Activated T-cell treated with anti-CD3 and anti-CD28 coated beads for 48 hours (primary cell): ENCODE measurements around the gene SELENOP.
"Not testable (repeated sequence)": the region's sequence is repeated elsewhere in the genome, so short reads cannot be mapped to it uniquely, and the experiment has no call there.

Experiments
- DNase-seq: peaks from one replicate; pipeline ENCODE4 v3.0.0-alpha.2; 2020; ENCODE audit warnings: low read depth

SELENOP gene

DNA sequence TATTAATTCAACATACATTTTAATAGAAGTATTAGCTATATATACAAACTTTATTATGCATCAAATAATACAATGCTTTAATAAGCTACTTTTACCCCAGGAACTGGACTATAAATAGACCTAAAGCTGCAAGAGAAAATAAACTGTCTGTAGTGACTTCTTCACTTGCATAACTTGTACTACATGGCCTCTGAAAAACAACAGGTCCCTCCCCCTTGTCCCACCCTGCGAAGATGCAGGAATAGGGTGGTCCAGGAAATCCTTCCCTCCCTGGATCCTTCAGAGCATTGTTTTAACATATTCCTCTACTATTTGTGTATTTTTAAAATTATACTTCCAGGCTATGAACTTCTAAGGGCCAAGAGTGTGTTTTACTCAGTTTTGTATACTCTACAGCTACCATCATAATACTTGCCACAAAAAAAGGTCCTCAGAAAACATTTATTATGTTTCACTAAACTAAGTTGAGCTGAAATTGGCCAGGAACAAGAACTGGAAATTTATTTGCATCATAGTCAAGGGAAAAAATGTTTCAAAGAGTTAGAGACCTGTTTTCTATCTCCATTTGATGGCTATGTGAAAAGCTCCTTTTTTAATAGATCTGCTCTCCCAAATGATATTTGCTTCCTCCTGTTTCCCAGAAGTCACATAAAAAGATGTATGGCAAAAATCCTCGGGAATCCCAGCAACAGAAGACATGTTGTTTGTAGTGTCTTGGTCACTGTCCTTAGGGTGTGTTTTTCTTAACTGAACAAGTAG lies 15.2 kb upstream of the SELENOP start:
- no peak for DNase-seq

DNA sequence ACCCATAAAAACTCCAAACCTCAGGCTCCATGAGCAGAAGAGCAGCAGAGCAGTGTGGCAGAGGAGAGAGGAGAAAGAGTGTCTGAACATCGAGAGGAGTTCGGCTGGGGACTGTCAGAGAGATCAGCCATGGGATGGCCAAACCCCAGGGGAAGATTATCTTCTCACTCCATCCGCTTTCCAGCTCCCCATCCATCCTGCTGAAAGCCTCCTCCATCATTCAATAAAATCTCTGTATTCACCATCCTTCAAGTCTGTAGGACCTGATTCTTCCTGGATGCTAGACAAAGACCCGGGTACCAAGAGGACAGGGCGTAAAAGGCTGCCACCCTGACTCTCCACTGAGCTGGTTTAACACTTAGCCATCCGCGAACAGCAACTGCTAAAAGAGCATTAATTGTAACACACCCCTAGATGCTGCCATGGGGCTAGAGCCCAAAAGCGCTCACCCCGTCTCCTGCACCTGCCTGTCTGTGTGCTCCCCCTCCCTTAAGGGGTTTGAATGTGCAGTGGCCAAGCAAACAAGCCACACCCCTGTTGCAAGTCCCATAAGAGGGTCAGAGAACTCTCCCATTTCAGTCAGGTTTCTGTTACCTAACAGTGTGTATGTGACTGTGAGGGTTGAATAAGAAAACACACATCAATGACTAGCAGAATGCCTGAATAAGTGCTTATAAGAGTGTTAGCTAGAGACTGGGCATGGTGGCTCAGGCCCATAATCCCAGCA lies 13.9 kb upstream of the SELENOP start:
- no peak for DNase-seq

DNA sequence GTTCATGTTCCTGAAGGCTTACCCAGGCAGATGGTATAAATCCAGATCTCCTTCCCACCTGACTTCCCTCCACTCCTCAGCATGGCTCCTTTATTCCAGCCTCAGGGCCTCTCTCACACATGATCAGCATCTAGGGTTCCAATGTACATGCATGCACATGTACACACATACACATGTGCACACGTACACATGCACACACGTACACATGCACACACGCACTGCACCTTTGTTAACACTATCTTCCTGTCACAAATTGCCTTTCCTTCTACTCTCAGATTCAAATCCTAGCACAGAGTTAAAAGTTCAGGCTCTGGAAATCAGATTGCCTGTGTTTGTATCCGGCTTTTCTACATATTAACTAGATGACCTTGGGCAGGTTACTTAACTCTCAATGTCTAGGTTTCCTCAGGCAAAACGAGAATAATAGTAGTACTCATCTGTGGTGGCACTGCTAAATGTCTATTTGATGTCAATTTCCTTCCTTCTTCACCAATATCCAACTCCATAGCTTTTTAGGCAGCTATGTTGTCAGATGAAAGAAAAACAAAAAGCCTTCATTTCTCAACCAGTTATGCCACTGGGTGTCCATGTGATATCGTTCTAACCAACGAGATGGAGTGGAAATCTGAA lies 12.8 kb upstream of the SELENOP start:
- DNase-seq = no peak

- DNase-seq = no peak
Observed at GRCh38 chr5:42822548-42822947, 10.9 kb upstream of the SELENOP start.

DNA sequence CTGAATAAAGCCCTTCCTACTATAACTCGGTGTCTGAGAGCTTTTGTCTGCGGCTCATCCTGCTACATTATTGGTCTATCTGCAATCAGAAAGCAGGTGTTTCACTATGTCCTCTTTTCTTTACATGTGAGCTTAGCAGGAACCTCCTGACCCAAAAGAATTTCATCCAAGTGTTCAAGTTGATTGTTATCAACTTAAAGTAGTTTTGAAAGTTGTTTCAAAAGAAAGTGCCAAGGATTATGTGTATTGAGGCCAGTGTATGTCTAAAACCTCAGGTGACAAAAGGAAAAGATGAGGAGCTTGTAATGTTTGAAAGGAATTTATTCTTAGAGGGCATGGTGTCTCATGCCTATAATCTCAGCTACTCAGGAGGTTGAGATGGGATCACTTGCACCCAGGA lies 8.1 kb upstream of the SELENOP start:
- DNase-seq = no peak

- DNase-seq = not testable (repeated sequence)
Observed at GRCh38 chr5:42816546-42816945, 4.9 kb upstream of the SELENOP start.

GRCh38 chr5:42813533-42813932 lies 1.8 kb upstream of the SELENOP start:
- DNase-seq = no peak

GRCh38 chr5:42812620-42813019 lies 928 bp upstream of the SELENOP start:
- no peak for DNase-seq

DNA sequence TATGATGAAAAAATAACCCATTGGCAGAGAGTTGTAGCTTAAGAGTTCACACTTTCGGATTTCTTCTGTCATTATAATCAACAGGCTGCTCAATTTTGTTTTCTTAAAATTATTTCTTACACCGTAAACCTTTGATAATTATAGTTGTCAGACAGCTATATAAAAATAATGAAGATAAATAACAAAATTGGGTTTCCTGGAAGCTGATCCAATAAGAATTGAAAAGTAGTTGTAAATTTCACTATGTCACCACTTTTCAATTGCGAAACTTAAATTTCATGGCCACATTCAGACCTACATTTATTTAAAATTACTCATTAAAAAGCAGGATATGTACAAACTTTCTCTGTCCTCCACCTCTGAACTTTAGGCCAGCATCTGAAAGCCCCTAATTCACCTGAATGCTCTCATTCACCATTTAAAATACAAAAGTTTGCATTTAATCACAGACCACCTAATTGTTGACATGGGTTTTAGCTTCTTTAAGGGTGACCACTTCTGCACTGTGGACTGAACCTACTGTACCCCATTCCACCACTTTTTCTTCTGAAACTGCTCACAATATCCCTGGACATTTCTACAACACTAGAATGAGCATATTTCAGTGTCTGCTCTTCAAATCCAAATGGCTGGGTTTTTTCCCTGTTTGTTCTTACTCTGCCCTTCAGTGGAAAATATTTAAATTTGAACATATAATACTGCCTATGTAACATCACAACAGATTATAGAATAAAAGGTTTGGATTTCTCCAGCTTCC lies 680 bp downstream of the SELENOP start:
- no peak for DNase-seq

- DNase-seq = no peak
Observed at GRCh38 chr5:42808888-42809611, 2.6 kb downstream of the SELENOP start.

- no peak for DNase-seq
Observed at GRCh38 chr5:42807722-42808447, 3.8 kb downstream of the SELENOP start.

DNA sequence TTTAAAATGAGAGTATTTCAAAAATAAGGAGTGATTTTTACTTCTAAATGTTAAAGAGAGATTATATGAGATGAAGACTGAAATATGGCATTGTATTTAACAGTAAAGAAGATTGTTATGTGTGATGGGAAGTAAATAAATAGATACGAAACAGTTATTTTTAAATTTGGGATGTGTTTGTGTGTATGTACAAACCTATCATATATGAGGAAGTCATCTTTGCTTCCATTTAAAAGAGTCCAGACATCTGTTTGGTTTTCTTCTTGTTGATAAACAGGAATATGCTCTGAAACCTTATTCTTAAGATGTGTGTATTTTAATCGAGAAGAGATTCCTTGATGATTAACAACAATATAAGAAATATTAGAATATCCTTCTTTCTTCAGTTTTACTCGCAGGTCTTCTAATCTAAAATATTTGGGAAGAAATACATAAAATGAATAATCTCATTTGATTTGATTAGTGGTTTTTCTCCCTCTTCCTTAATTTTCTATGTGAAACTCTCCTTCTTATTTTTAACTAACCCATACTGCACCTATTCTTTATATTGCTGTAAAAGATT lies 4.9 kb downstream of the SELENOP start:
- no peak for DNase-seq

GRCh38 chr5:42806004-42806700 lies 5.5 kb downstream of the SELENOP start:
- no peak for DNase-seq

DNA sequence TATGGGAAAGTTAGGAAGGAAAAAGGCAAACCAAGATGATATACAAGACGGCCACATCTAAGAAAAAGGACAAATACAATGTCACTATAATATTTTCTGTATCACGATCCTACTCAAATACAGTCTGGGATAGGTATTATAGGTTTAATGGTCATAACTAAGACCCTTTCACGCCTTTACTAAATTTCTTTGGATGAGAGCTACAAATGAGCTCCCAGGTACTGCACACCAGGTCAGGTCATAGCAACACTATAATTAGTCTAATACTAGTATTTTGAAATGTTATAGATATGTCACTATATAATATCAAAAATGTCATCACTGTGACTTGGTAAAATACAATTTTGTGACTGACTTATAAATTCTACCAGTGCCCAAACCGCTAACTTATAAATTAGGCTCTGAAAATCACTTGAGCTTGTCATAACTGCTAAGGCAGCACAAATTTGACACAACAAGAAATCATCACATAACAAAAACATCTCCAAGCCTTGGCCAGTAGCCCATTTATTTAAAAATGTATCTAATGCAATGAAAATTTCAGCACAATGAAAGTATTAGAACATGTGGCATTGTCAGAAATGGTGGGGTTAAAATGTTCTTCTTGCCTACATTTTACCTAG lies 6.9 kb downstream of the SELENOP start:
- DNase-seq = no peak

DNA sequence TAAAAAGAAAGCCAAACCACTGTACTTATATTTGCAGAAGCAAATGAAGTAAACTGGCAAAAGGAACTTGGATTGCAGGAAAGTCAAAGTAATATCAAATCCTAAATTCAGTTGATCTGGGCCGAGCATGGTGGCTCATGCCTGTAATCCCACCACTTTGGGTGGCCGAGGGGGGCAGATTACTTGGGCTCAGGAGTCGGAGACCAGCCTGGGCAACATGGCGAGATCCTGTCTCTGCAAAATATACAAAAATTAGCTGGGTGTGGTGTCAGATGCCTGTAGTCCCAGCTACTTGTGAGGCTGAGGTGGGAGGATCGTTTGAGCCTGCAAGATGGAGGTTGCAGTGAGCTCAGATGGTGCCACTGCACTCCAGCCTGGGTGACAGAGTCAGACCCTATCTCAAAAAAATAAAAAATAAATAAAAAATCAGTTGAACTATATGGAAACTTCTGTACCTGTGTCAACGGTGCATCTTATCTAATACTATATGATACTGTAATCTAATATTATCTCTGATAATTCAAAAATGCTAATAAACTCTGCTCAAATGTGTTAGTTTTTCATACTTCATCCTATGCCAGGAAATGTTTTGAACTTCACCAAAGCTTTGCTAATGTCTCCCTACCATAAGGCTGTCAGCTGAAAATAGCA lies 10.1 kb downstream of the SELENOP start:
- no peak for DNase-seq

GRCh38 chr5:42800748-42801330 lies 10.9 kb downstream of the SELENOP start:
- DNase-seq = no peak

- DNase-seq = no peak
Observed at GRCh38 chr5:42799668-42800114, 12.0 kb downstream of the SELENOP start.

GRCh38 chr5:42799241-42799608 lies 12.5 kb downstream of the SELENOP start:
- no peak for DNase-seq
